ENCODE results near the gene HOXB6.

The HOXB6 gene

GRCh38 chr17:48628649-48629410 is 24.0 kb upstream of the HOXB6 start:
- no peak for TF ChIP-seq CTCF (IDR thresholded peaks at IDR 0.05; ENCODE audit: insufficient read depth, missing control alignments)
- FAIRE-seq = no peak
- no peak for DNase-seq (ENCODE audit: insufficient read length, low spot score)

- FAIRE-seq (no peak), DNase-seq (ENCODE audit: insufficient read length, low spot score) (no peak)
- TF ChIP-seq CTCF (IDR thresholded peaks at IDR 0.05; ENCODE audit: insufficient read depth, missing control alignments) = no peak
These were observed 23.1 kb upstream of the HOXB6 start for GRCh38 chr17:48627623-48628521.

- FAIRE-seq (no peak), DNase-seq (ENCODE audit: insufficient read length, low spot score) (no peak)
- TF ChIP-seq CTCF (IDR thresholded peaks at IDR 0.05; ENCODE audit: insufficient read depth, missing control alignments) = no peak
These were observed 22.4 kb upstream of the HOXB6 start for GRCh38 chr17:48627118-48627597.

GRCh38 chr17:48626245-48627117 is 21.7 kb upstream of the HOXB6 start, which contains the start of gene HOXB9:
Gene HOXB9 (minus strand): TSS chr17:48626358. CDS start chr17:48626269, 89 bp downstream.
- TF ChIP-seq CTCF (IDR thresholded peaks at IDR 0.05; ENCODE audit: insufficient read depth, missing control alignments) = no peak
- FAIRE-seq (no peak), DNase-seq (ENCODE audit: insufficient read length, low spot score) (no peak)

GRCh38 chr17:48625495-48626244 is 20.9 kb upstream of the HOXB6 start:
- FAIRE-seq (no peak), DNase-seq (ENCODE audit: insufficient read length, low spot score) (no peak)
- no peak for TF ChIP-seq CTCF (IDR thresholded peaks at IDR 0.05; ENCODE audit: insufficient read depth, missing control alignments)

Measured in D721Med (cell line).